ENCODE measurements around the gene TLR8. TPM values are rescaled to one million over a fixed set of nuclear protein-coding genes. Genes with fewer than 3 reads are reported as not detected.

TLR8 gene
- total RNA-seq, 1 experiment from 2014 or later, result not detected

GRCh38 chrX:12868747-12869146 lies 37.7 kb upstream of the TLR8 start:
- POLR2A ChIA-PET, result no interaction called here
- intact Hi-C loops (cut with micrococcal nuclease; ENCODE audit: unreplicated experiment), result no loop called here
- Histone ChIP-seq H3K4me1 (ENCODE audit: control insufficient read depth, insufficient read depth, low read length) (no peaks in the 10 kb centered on the region), H3K27me3 (ENCODE audit: control insufficient read depth, insufficient read depth, low read length) (no peaks in the 10 kb centered on the region), H3K4me3 (ENCODE audit: low read depth in 2 of 2, low read length in 2 of 2) (no peak overlapping the region), H3K9me3 (ENCODE audit: control insufficient read depth, insufficient read depth, low read depth, low read length) (no peaks in the 10 kb centered on the region), H3K36me3 (ENCODE audit: control insufficient read depth, insufficient read depth, low read length) (no peaks in the 10 kb centered on the region), H3K27ac (ENCODE audit: low read length) (no peak overlapping the region)
- BruUV-seq (replicated peaks), result no TSS peak
- CTCF ChIA-PET, result no interaction called here
- no peak for TF ChIP-seq CTCF (IDR thresholded peaks at IDR 0.05)
- no peak for TF ChIP-seq TCF7L2 (IDR thresholded peaks at IDR 0.05; ENCODE audit: low read depth, low read length)
- TF ChIP-seq REST (IDR thresholded peaks at IDR 0.05; ENCODE audit: insufficient read depth in 1 of 2, low read depth in 2 of 2, low read length in 1 of 2), result no peak
- TF ChIP-seq SIN3A (IDR thresholded peaks at IDR 0.05; ENCODE audit: borderline replicate concordance, insufficient read depth, low read depth, low read length), result no peak
- DNase-seq (ENCODE audit: low read depth, low spot score) (no peak), ATAC-seq (no peak)
- in situ Hi-C loops (cut with HindIII; ENCODE audit: low pct_unique_long_range_greater_than_20kb, low sequenced_read_pairs), result no loop called here

- no peaks in the 10 kb centered on the region for H3K4me1 ChIP-seq (ENCODE audit: control insufficient read depth, insufficient read depth, low read length)
- in situ Hi-C loops (cut with HindIII; ENCODE audit: low pct_unique_long_range_greater_than_20kb, low sequenced_read_pairs), result no loop called here
- no peak overlapping the region for H3K27ac ChIP-seq (ENCODE audit: low read length)
- ATAC-seq (no peak), DNase-seq (ENCODE audit: low read depth, low spot score) (no peak)
- H3K4me3 ChIP-seq (ENCODE audit: low read depth in 2 of 2, low read length in 2 of 2), result no peak overlapping the region
- H3K27me3 ChIP-seq (ENCODE audit: control insufficient read depth, insufficient read depth, low read length), result no peaks in the 10 kb centered on the region
- TF ChIP-seq REST (IDR thresholded peaks at IDR 0.05; ENCODE audit: insufficient read depth in 1 of 2, low read depth in 2 of 2, low read length in 1 of 2), result no peak
- no peak for TF ChIP-seq SIN3A (IDR thresholded peaks at IDR 0.05; ENCODE audit: borderline replicate concordance, insufficient read depth, low read depth, low read length)
- no peak for TF ChIP-seq TCF7L2 (IDR thresholded peaks at IDR 0.05; ENCODE audit: low read depth, low read length)
- TF ChIP-seq CTCF (IDR thresholded peaks at IDR 0.05), result no peak
- TF ChIP-seq POLR2AphosphoS5 (IDR thresholded peaks at IDR 0.05; ENCODE audit: low read depth, low read length), result no peak
- intact Hi-C loops (cut with micrococcal nuclease; ENCODE audit: unreplicated experiment), result no loop called here
- H3K9me3 ChIP-seq (ENCODE audit: control insufficient read depth, insufficient read depth, low read depth, low read length), result no peaks in the 10 kb centered on the region
- POLR2A ChIA-PET, result no interaction called here
- CTCF ChIA-PET, result no interaction called here
- no peaks in the 10 kb centered on the region for H3K36me3 ChIP-seq (ENCODE audit: control insufficient read depth, insufficient read depth, low read length)
- BruUV-seq (replicated peaks), result no TSS peak
These were observed 35.2 kb upstream of the TLR8 start for GRCh38 chrX:12871257-12871656.

All from Panc1 (cell line).